GM19372 (cell line): ENCODE data around the gene KHK.

Source experiments
- ATAC-seq: cut with Tn5 transposase; IDR thresholded peaks from one replicate; pipeline ENCODE4 v1.9.1; 2021; ENCODE audit warnings: mild to moderate bottlenecking, low read depth, moderate library complexity; ENCODE audit not compliant: unreplicated experiment

Gene KHK

DNA sequence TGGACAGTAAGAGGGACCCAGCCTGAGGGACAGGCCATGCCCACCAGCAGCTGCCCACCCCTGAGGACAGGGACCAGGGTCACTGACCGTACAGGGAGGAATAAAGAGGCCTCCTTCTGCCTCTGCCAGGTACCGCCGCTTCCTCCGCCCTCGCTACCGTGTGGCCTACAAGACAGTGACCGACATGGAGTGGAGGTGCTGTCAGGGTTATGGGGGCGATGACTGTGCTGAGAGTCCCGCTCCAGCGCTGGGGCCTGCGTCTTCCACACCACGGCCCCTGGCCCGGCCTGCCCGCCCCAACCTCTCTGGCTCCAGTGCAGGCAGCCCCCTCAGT, 6.0 kb upstream of the KHK start:
- no peak for ATAC-seq

DNA sequence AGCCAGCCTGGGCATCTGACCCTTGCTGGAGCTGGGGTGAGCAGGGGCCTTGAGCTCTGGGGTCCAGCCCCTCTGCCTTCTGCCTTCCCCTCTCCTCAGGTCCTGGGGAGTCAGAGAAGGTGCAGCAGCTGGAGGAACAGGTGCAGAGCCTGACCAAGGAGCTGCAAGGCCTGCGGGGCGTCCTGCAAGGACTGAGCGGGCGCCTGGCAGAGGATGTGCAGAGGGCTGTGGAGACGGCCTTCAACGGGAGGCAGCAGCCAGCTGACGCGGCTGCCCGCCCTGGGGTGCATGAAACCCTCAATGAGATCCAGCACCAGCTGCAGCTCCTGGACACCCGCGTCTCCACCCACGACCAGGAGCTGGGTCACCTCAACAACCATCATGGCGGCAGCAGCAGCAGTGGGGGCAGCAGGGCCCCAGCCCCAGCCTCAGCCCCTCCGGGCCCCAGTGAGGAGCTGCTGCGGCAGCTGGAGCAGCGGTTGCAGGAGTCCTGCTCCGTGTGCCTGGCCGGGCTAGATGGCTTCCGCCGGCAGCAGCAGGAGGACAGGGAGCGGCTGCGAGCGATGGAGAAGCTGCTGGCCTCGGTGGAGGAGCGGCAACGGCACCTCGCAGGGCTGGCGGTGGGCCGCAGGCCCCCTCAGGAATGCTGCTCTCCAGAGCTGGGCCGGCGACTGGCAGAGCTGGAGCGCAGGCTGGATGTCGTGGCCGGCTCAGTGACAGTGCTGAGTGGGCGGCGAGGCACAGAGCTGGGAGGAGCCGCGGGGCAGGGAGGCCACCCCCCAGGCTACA, 4.4 kb upstream of the KHK start:
- ATAC-seq = no peak

DNA sequence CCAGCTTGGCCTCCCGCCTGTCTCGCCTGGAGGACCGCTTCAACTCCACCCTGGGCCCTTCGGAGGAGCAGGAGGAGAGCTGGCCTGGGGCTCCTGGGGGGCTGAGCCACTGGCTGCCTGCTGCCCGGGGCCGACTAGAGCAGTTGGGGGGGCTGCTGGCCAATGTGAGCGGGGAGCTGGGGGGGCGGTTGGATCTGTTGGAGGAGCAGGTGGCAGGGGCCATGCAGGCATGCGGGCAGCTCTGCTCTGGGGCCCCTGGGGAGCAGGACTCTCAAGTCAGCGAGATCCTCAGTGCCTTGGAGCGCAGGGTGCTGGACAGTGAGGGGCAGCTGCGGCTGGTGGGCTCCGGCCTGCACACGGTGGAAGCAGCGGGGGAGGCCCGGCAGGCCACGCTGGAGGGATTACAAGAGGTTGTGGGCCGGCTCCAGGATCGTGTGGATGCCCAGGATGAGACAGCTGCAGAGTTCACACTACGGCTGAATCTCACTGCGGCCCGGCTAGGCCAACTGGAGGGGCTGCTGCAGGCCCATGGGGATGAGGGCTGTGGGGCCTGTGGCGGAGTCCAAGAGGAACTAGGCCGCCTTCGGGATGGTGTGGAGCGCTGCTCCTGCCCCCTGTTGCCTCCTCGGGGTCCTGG, 3.7 kb upstream of the KHK start:
- no peak for ATAC-seq

DNA sequence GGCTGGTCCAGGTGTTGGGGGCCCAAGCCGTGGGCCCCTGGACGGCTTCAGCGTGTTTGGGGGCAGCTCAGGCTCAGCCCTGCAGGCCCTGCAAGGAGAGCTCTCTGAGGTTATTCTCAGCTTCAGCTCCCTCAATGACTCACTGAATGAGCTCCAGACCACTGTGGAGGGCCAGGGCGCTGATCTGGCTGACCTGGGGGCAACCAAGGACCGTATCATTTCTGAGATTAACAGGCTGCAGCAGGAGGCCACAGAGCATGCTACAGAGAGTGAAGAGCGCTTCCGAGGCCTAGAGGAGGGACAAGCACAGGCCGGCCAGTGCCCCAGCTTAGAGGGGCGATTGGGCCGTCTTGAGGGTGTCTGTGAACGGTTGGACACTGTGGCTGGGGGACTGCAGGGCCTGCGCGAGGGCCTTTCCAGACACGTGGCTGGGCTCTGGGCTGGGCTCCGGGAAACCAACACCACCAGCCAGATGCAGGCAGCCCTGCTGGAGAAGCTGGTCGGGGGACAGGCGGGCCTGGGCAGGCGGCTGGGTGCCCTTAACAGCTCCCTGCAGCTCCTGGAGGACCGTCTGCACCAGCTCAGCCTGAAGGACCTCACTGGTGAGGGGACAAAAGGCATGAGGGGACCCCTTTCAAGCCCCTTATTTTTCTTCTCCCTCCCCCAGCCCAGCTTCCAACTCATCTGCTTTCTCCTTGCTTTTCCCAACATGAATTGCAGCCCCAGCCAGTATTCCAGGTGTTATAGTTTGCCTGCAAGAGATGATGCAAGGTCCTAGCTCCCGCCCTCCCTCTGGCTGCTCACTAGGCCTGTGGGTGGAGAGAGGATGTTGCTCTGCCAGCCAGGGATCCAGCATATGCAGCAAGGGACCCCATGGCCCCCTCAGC, 2.9 kb upstream of the KHK start:
- no peak for ATAC-seq

DNA sequence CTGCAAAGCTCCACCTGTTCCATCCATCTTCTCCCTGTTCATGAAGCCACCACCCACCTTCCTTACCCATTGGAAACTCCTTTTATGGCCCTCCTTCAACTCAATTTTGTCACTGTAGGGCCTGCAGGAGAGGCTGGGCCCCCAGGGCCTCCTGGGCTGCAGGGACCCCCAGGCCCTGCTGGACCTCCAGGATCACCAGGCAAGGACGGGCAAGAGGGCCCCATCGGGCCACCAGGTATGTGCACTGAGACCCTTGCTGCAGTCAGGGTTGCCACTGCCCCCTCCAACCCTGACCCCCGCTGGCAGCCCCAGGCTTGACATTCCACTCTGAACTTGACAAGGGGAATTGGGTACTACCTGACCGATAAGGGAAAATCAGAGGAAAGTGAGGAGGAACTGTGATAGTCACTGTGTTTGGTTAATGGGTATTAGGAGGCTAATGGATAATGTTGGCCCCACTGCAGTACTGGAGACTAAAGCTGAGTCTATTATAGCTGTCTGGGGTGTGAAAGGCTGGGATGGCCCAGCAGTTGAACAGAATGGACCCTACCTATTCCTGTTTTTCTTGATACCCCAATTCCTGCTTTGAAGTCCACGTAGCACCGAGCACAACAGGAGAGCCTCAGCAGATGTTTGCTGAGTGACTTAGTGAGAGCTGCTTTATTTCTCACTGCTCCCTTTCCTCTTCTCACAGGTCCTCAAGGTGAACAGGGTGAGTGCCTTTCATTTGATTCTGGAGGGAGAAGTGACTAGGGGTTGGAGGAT, 2.1 kb upstream of the KHK start:
- no peak for ATAC-seq

DNA sequence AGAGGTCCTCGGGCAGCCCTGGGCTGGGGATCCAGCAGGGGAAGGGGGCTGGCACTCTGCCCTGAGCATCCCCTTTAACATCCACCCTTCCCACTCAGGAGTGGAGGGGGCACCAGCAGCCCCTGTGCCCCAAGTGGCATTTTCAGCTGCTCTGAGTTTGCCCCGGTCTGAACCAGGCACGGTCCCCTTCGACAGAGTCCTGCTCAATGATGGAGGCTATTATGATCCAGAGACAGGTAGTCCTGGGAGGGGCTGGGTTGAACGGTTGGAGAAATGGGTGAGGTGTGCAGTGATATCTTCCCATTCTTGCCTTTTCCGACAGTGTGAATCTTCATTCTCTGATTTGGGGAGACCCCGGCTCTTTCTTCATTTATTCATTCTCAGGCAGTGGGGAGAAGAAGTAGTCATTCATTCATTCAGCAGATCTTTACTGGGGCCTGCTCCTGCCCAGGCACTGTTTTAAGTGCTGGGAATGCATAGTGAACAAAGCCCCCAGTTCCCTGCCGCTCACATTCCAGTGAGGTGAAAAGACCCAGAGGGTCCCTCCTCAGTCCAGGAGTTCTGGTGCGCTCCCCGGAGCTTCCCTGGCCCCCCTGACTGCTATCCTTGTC, 1.4 kb upstream of the KHK start:
- no peak for ATAC-seq

DNA sequence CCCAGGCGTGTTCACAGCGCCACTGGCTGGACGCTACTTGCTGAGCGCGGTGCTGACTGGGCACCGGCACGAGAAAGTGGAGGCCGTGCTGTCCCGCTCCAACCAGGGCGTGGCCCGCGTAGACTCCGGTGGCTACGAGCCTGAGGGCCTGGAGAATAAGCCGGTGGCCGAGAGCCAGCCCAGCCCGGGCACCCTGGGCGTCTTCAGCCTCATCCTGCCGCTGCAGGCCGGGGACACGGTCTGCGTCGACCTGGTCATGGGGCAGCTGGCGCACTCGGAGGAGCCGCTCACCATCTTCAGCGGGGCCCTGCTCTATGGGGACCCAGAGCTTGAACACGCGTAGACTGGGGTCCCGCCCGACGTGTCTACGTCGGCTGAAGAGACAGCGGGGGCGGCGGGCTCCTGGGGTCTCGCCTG, 891 bp upstream of the KHK start:
- no peak for ATAC-seq

DNA sequence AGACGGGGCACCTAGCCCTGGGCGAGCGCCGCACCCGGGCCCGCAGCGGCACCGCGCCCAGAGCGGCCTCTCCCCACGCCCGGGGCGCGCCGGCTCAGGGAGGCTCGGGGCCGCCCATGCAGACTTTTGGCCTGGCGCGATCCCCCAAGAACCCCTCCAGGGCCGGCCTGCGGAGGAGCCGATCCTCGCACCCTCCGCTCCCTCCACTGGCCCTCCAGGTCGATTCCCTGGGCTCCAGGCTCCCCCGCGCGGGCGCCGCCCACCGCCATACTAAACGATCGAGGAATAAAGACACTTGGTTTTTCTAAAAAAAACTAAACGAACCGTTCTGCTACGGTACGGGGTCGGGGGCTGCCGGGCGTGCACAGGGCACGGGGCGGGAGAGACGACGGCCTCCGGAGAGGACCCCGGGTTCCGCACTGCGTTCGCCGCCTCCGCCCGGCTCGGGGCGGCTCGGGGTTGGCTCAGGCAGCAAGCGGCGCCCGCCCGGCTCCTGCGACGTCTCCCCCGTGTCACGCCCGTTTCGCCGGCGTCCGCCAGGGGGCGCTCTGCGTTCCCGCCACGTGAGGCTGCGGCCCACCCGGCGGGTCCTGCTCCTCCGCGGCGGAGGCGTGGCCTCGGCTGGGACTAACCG, 365 bp upstream of the KHK start:
- peak; percentile 78 for ATAC-seq

DNA sequence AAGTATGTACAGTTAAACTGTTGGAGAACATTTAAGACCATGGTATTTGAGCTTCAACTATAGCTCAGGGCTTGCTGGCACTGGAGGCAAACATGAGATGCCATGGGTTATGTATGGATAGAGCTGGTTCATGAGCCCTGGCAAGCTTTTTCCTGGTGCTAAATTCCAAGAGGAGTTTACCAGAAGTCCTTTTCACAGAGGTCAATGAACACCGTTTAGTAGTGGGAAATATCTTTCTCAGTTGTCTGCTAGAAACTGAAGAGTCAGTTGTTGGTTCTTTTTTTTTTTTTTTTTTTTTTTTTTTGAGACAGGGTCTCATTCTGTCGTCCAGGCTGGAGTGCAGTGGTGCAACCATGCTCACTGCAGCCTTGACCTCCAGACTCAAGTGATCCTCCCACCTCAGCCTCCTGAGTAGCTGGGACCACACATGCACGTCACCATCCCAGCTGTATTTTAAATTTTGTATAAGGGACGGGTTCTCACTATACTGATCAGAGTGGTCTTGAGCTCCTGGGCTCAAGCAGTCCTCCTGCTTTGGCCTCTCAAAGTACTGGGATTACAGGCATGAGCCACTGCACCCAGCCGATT, 1.3 kb downstream of the KHK start:
- ATAC-seq = no peak

DNA sequence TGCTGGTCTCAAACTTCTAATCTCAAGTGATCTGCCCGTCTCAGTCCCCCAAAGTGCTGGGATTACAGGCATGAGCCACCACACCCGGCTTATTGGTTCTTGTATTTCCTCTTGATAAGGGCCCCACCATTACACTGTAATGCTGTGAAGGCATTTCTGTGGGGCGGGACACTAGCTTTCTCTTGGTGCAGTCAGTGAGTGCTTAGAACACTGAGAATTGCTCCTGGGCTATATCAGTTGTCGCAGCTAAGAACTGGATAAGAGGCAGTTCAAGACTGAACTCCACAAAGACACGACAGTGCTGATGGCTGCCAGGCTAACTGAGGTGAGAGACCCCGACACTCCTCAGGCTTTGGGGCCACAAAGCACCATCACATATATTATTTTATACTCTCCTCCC, 2.1 kb downstream of the KHK start:
- ATAC-seq = no peak

DNA sequence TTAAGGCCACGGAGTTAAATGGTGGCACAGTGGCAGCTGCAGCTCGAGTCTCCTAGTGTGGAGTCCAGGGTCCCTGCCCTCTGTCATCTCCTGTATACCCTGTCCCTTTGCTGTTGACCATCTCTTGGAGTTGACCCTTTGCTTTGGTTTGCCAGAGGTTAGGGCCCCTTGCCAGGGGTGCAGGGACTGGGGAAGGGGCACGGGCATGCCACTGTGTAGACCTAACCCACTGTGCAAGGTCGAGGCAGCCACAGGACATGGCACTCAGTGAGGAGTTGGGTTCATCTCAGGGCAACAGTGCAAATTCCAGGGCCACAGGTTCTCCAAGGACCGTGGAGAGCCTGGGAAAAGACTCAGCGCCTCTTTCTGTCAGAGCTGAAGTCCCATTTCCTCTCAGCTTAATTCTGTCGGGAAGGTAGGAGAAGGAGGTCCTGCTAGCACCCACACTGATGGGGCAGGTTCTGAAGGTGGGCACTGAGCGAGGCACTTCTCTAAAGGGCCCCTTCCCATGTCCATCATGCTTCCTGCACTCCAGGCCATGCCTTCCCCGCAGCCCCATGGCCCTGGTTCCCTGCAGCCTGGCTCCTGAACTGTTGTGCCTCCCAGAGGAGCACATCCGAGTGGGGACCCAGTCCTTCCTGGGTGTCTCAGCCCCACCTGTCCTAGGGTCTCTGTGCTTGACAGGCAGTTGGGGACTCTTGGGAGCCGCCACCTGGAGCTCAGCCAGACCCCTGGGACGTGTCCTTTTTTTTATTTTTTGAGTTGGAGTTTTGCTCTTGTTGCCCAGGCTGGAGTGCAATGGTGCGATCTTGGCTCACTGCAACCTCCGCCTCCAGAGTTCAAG, 2.8 kb downstream of the KHK start:
- ATAC-seq = no peak

DNA sequence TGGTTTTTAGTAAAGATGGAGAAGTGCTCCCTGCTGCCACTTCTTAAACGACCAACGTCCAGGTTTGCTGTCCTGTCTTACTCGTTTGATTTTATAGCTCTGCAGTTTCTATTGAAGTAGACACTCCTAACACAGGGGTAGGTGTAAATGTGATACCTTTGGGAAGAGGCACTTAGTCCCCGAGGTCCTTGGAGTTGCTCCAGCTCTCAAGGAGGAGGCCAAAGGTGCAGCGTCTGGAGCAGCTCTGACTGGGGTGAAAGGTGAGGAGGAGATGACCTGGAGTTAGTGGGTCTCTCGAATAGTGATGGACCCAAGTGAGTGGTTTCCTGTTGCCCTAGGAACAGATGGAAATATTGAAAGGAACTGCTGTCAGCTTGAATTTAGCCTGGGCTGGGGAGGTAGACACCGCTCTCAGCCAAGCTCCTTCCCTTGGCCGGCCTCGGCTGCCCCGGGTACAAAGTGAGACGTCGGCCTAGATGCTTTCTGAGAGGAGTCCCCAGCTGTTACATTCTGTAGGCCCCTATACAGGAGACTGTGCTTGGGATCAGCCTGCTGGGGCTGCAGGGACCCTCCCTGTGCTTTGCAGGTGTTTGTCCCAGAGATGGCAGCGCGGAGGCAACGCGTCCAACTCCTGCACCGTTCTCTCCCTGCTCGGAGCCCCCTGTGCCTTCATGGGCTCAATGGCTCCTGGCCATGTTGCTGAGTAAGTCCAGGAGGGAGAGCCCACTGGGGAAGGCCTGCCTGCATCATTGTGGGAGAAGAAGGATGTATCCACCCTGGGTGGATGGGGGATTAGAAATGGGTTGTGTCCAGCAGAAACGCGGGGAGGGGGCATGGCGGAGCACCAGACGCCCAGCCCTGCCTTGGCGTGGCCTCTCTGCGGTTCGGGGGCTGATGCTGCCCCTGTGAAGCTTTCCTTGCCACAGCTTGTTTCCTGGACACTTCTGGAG, 5.4 kb downstream of the KHK start:
- ATAC-seq = no peak

DNA sequence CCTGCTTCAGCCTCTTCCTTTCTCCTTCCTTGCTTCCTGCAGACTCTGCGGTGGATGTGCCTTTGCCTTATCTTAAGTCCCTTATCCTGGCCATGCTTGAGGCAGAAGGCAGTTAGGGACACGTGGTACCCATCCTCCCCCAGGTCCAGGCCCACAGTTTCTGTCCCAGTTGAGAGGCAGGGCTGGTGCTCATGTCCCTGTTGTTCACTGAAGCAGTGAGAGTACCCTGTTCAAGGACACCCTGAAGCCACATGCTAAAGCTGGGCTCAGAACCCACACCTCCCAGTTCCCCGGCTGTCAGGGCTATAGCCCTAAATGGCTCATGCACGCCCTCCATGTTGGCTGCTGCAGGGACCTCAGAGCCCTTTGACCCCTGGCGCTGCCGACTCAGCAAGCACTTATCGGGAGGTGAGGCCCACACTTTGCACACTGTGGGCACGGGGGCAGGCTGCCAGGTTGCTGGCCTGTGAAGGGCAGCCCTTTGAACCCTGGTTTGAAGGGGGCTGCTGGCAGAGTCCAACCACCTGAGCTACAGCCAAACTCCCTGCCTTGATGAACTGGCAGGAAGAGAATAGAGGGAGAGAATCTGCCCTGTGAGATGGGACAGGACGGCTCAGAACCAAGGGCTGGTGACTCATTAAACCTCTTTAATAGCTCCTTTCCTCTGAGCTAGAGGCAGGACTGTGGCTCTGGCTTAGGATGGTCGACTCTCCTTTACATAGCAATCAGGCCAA, 6.3 kb downstream of the KHK start:
- no peak for ATAC-seq

DNA sequence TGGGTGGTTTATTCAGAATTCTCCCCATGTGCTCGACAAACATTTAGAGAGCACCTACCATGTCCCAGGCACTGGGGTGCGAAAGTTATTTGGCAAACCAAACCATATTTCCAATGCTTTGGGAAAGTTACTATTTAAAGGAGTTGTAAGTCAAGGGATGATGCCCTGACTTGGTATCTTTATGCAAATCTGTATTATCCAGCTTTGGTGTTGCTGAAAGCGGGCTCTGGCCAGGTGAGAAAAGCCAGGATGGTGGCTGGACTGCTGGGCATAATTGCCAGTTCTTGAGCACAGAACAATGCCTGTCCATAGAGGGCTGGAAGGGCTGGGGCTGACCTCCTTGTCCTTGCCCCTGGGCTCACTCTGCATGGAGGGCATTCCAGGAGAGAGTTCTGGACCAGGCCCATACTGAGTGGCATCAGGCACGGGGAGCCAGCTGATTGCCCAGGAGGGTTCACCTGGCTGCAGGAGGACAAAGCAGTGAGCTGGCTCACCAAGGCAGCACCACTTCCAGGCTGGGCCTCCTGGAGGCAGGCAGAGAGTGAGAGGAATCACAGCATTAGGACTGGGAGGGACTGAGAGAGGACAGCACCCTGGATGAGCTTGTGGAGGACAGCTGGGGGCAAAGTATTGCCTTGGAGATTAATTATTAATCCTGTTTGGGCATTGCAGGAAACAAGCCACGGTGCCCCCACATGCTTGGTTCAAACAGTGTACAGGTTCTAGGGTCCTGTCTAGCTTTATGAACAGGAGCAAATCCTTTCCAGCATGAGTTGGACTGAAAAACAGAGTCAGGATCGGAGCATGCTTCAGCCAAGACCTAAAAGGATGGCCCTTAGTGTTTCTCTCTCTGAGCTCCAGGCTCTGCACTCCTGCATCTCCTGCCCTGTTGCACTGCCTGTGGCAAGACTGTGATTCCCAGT, 7.1 kb downstream of the KHK start:
- ATAC-seq = no peak

DNA sequence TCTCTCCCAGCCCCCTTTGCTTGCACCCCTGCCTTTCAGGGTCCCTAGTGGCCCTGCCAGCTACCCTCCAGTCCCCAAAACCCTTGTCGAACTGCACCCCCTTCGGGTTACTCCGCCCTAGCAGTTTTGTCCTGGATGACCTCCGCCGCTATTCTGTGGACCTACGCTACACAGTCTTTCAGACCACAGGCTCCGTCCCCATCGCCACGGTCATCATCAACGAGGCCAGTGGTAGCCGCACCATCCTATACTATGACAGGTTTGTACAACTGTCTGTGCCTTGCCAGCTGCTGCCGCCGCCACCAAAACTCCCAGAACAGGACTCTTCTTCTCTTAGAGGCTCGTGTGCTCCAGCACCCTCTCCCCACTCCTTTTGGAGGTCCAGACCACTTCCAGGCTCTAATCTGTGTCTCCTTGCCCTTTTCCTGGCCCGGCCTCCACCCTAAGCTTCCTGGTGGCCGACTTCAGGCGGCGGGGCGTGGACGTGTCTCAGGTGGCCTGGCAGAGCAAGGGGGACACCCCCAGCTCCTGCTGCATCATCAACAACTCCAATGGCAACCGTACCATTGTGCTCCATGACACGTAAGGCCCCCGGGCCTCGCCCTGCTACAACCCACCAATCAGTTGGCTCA, 7.9 kb downstream of the KHK start:
- ATAC-seq = no peak

DNA sequence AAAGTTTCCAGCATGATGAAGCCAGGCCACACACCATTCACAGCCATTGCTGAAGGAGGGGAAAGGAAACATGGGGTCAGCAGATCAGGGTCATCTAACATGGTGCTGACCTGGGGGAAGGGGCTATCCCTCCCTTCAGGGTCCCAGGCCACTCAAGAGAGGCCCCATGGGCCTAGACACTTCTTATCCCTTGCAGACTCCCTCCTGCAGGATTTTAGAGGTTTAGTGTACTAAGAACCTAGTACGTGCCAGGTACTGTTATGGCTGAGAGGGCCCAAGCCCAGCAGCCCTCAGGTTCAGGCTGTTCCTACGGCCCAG, 8.8 kb downstream of the KHK start:
- ATAC-seq = no peak
